Measurements from ENCODE around the gene MOCS2.

The MOCS2 gene

DNA sequence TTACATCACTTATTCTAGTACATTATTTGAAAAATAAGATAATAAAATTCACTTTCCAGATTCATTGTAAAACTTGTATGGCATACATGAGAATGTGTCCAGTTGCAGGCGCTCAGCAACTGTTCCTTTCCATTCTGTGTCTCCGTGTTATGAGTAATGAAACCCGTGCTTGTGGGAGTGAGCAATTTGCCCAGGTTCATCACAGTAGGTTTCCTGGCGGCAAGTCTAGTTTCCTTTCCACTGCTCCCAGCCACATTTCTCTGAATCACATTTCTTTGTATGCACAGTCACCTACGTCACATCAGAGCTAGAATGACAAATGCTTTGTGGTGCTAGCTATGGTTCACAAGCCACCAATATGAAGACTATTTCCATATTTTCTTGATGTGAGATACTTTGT is 39.9 kb downstream of the MOCS2 start:
- DNase-seq (ENCODE audit: low spot score) = no peak

DNA sequence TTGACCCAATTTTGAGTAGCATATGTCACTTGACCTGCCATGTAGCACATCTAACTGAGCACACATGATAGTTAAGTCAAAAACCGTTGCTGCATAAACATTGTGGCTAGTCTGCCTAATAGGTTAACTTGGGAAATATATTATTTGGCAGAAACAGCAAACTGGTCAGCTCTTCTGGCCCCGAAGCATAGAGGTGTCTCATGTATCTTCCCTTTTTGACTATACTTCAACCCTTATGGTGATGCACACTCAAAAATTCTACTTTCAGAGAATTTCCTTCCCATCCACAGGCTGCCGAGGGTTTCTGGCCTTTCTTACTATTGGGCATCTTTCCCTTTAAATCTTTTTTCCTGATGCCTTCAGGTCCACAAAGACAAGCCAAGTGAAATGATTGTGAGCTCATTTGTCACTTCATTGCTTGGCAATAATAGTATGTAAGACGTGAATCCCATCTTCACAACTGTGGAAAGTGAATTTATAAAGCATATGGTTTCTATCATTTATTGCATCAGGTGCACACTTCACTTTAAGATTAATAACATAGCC is 41.2 kb downstream of the MOCS2 start:
- no peak for DNase-seq (ENCODE audit: low spot score)
- TF ChIP-seq, protein P1, sequence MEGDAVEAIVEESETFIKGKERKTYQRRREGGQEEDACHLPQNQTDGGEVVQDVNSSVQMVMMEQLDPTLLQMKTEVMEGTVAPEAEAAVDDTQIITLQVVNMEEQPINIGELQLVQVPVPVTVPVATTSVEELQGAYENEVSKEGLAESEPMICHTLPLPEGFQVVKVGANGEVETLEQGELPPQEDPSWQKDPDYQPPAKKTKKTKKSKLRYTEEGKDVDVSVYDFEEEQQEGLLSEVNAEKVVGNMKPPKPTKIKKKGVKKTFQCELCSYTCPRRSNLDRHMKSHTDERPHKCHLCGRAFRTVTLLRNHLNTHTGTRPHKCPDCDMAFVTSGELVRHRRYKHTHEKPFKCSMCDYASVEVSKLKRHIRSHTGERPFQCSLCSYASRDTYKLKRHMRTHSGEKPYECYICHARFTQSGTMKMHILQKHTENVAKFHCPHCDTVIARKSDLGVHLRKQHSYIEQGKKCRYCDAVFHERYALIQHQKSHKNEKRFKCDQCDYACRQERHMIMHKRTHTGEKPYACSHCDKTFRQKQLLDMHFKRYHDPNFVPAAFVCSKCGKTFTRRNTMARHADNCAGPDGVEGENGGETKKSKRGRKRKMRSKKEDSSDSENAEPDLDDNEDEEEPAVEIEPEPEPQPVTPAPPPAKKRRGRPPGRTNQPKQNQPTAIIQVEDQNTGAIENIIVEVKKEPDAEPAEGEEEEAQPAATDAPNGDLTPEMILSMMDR (IDR thresholded peaks at IDR 0.05; ENCODE audit: extremely low read depth, missing control alignments) = no peak

More for the DNA sequence above, 39.9 kb downstream of the MOCS2 start:
- TF ChIP-seq, protein P1 (IDR thresholded peaks at IDR 0.05; ENCODE audit: extremely low read depth, missing control alignments) = no peak

DNA sequence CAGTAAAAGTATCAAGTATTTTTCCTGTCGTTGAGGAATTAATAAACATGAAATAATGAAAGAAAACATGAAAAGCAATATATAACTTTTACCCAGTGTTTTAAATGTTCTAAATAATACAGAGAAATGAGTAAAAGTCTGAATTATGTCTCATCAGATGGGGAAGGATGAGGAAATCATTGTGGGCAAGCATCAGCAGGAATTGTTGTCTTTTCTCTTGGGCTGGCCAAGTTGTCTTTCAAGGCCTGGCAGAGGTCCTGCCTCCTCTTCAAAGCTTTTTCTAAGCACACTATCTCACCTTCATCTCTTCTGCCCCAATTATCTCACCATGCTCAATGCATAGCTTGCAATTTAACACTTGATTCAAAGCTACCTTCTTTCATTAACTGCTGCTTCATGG is 41.9 kb downstream of the MOCS2 start:
- TF ChIP-seq, protein P1 (IDR thresholded peaks at IDR 0.05; ENCODE audit: extremely low read depth, missing control alignments) = no peak
- no peak for DNase-seq (ENCODE audit: low spot score)

DNA sequence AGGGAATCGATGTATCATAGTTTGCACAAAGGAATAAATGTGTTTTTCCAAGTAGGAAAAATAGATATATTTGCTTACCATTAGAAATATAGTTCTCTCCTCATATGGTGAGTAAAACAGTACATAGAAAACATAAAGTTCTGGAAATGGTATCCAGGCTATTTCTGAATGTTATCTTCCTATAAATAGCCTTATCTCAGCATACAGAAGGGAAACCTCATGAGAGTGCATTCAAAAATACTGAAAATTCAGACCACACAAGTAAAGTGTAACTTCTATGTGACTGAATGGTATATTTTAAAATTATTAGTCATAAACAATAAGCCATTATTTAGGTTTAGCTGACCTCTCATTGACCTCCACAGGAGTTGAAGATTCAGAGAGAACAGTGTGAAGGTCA is 43.5 kb downstream of the MOCS2 start:
- TF ChIP-seq, protein P1 (IDR thresholded peaks at IDR 0.05; ENCODE audit: extremely low read depth, missing control alignments) = no peak
- no peak for DNase-seq (ENCODE audit: low spot score)

DNA sequence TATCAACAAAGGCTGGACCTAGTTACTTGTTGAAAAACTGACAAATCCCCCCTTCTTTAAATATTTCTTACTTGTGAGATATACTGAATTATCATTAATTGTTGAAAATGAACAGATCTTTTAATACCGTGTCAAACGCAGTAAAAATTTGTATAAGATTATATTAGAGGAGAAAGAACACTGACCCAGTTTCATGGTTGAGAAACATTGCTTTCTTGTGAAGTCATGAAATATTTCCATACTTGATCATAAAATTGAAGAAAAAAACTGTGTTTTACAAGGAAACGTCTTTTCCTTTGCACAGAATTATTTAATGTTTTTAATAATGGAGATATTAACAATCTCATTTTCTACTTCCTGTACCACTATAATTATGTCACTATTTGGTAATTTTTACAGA is 45.8 kb downstream of the MOCS2 start:
- no peak for DNase-seq (ENCODE audit: low spot score)
- TF ChIP-seq, protein P1 (IDR thresholded peaks at IDR 0.05; ENCODE audit: extremely low read depth, missing control alignments) = no peak

DNA sequence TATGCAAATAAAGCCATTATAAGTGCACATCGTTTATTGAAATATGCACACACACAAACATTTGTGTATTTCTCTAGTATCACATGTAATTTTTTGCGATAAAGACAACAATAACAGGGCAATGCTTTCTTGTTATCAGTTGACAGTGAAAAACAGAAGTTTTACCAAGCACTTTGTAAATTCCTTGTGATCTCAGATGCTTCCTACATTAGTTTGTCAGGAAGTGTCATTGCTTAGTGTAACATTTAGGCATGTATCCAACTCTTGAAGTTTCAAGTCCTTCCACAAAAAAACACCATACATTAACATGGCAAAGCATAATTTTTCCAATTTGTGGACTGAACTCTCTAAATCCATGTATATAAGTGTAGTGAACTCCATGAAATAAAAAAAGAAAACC is 46.4 kb downstream of the MOCS2 start:
- no peak for DNase-seq (ENCODE audit: low spot score)
- TF ChIP-seq, protein P1 (IDR thresholded peaks at IDR 0.05; ENCODE audit: extremely low read depth, missing control alignments) = no peak

DNA sequence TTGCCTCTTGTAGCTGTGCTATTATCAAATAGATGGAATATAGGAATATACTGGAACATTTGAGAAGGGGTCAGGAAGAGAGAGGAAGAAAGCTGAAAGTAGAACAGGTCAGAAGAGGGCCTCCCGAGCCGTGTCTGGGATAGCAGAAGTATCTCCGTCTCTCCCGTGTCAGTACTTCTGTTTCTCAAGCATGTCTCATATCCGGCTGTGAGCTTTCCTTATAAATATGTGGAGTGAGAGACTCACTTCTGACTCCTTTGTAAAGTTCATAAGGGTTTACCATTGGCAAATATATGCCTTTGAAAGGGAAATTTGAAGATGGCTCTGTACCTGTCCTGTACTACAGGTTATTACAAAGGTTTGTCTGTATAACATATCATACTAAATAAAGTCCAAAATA is 50.3 kb downstream of the MOCS2 start:
- no peak for DNase-seq (ENCODE audit: low spot score)
- TF ChIP-seq, protein P1 (IDR thresholded peaks at IDR 0.05; ENCODE audit: extremely low read depth, missing control alignments) = no peak

All from GM20000 (cell line).